GM12878 (cell line): ENCODE results near the gene EAF2. TPM values are rescaled to one million over a fixed set of nuclear protein-coding genes. Genes with fewer than 3 reads are reported as not detected.

Experiments used
- ATAC-seq: fragments of 200-7000 bp; cut with Tn5 transposase; 3 replicates; pipeline ENCODE4 v1.9.1; 2020; ENCODE audit warnings: mild to moderate bottlenecking, moderate library complexity
- BruUV-seq: library from RNA; stranded (reverse); fragments of 400-500 nt; replicated peaks from 2 replicates; lab custom pipeline; 2021; lab: Mats Ljungman, UMichigan
- CTCF ChIA-PET: fragments of 300-600 bp; sonication (Branson Sonifier 250); formaldehyde crosslinking; extraction: SDS; loops from one replicate; lab custom pipeline; 2021; ENCODE audit warnings: inconsistent platforms; lab: Yijun Ruan, JAX
- POLR2A ChIA-PET: fragments of 350-600 bp; formaldehyde crosslinking; extraction: SDS; loops from one replicate; lab custom pipeline; 2021; ENCODE audit warnings: inconsistent platforms; lab: Charles Lee
- RAD21 ChIA-PET: fragments of 300-600 bp; sonication (Branson Sonifier 250); formaldehyde crosslinking; loops from one replicate; lab custom pipeline; 2023; ENCODE audit warnings: antibody characterized with exemption; ENCODE audit not compliant: unreplicated experiment; lab: Charles Lee
- SMC1A ChIA-PET: fragments of 300-600 bp; sonication (Branson Sonifier 250); formaldehyde crosslinking; loops from one replicate; lab custom pipeline; 2023; ENCODE audit not compliant: unreplicated experiment, uncharacterized antibody; lab: Charles Lee
- DNase-seq: peaks from one replicate; pipeline ENCODE4 v3.0.0-alpha.2; 2011; ENCODE audit warnings: low read depth, low spot score
- FAIRE-seq: peaks from 3 replicates; lab custom pipeline; 2011; peaks lifted over from hg19 to GRCh38; lab: Jason Lieb, UNC
- H2AFZ ChIP-seq: 2 replicates; pipeline ENCODE4 v1.6.0; 2011; ENCODE audit warnings: low read depth, low read length, control low read depth; ENCODE audit not compliant: control insufficient read depth
- H3K27ac ChIP-seq: 2 replicates; pipeline ENCODE4 v1.5.1; 2011; ENCODE audit warnings: control low read depth; ENCODE audit not compliant: control insufficient read depth, insufficient read depth
- H3K27me3 ChIP-seq, 2 experiments: replicated peaks in 1 of 2; 2 replicates each; pipeline versions ENCODE4 v1.6.0 to v1.6.1; 2011; ENCODE audit warnings: low read length in 1 of 2; ENCODE audit not compliant: control insufficient read depth in 2 of 2, insufficient read depth in 2 of 2
- H3K36me3 ChIP-seq, 2 experiments: 2 replicates each; pipeline ENCODE4 v1.5.1; 2011; ENCODE audit warnings: low read length in 1 of 2; ENCODE audit not compliant: control insufficient read depth in 2 of 2, insufficient read depth in 2 of 2
- H3K4me1 ChIP-seq: 2 replicates; pipeline ENCODE4 v1.6.1; 2011; ENCODE audit warnings: mild to moderate bottlenecking, low read length, moderate library complexity, mixed read lengths; ENCODE audit not compliant: control insufficient read depth, insufficient read depth
- H3K4me2 ChIP-seq: 2 replicates; pipeline ENCODE4 v1.6.0; 2011; ENCODE audit warnings: control low read depth; ENCODE audit not compliant: control insufficient read depth, insufficient read depth
- H3K4me3 ChIP-seq: fragments of 200-600 bp; sonication (generic); 2 replicates; pipeline ENCODE4 v1.5.1; 2016
- H3K79me2 ChIP-seq: 2 replicates; pipeline ENCODE4 v1.6.0; 2011; ENCODE audit warnings: low read length; ENCODE audit not compliant: control insufficient read depth, insufficient read depth
- H3K9ac ChIP-seq: 2 replicates; pipeline ENCODE4 v1.8.0; 2011; ENCODE audit warnings: low read length, control low read depth, mixed read lengths; ENCODE audit not compliant: control insufficient read depth, insufficient read depth
- H3K9me3 ChIP-seq: replicated peaks from 3 replicates; pipeline ENCODE4 v1.5.1; 2011; ENCODE audit warnings: mild to moderate bottlenecking, low read length; ENCODE audit not compliant: control insufficient read depth, insufficient read depth
- H4K20me1 ChIP-seq: 2 replicates; pipeline ENCODE4 v1.6.0; 2011; ENCODE audit not compliant: control insufficient read depth, insufficient read depth
- CBFB ChIP-seq: IDR thresholded peaks from 2 replicates; pipeline ENCODE4 v1.6.1; 2016; ENCODE audit warnings: antibody characterized with exemption, low read depth
- LARP7 ChIP-seq: fragments of 450-650 bp; IDR thresholded peaks from 2 replicates; pipeline ENCODE4 v1.6.1; 2017; ENCODE audit warnings: mild to moderate bottlenecking
- MEF2A ChIP-seq: IDR thresholded peaks from 2 replicates; pipeline ENCODE4 v1.6.1; 2011; ENCODE audit warnings: low read depth, mild to moderate bottlenecking, low read length, moderate library complexity; ENCODE audit not compliant: insufficient read depth
- TARDBP ChIP-seq: IDR thresholded peaks from 2 replicates; pipeline ENCODE4 v1.6.1; 2016; ENCODE audit warnings: borderline replicate concordance
- ZBED1 ChIP-seq: IDR thresholded peaks from 2 replicates; pipeline ENCODE4 v1.6.1; 2016; ENCODE audit warnings: borderline replicate concordance
- in situ Hi-C: fragments of 300-500 bp; cut with MboI; formaldehyde crosslinking; loops from 9 replicates; pipeline ENCODE4 v1.14.3; 2018; ENCODE audit warnings: mixed read lengths
- intact Hi-C: fragments of 100-400 bp; cut with micrococcal nuclease; formaldehyde crosslinking; loops from one replicate; pipeline ENCODE4 v1.14.2; 2022; ENCODE audit not compliant: unreplicated experiment
- polyA plus RNA-seq, 11 experiments: library from polyadenylated mRNA; depleted of rRNA in 4 of 11; unstranded in 6 of 11; stranded (reverse) in 5 of 11; fragments of >200 nt; fragmentation: Nextera tagmentation in 4 of 11; fragmentation: Illumina TruSeq in 1 of 11; extraction: Ambion mirVana in 4 of 11; extraction: Trizol in 1 of 11; gene quantifications; 1 replicate in 1 of 11; 2 replicates in 10 of 11; pipeline versions ENCODE4 v1.2.1 to v1.2.3, GENCODE V29; 2011 to 2016; ENCODE audit warnings: inconsistent platforms in 2 of 11, missing spikeins in 2 of 11, low read depth in 1 of 11
- total RNA-seq, 4 experiments: library from RNA; depleted of rRNA in 3 of 4; stranded (reverse); fragments of >200 nt in 3 of 4; fragmentation: Illumina TruSeq in 1 of 4; extraction: Trizol in 1 of 4; gene quantifications; 2 replicates each; pipeline versions ENCODE4 v1.2.1 to v1.2.3, GENCODE V29; 2013 to 2021
- TF ChIP-seq, protein P1 (sequence below): IDR thresholded peaks from 2 replicates; pipeline ENCODE4 v1.6.1; 2012; ENCODE audit warnings: improper control_type of control experiment, low read depth, low read length; ENCODE audit not compliant: insufficient replicate concordance

EAF2 gene
- total and polyA plus RNA-seq, 10 of the 15 experiments (the other 5 are each of a cell fraction or from before 2014, with no cell fraction given), result 47.3 to 193 (median 72.2) TPM

DNA sequence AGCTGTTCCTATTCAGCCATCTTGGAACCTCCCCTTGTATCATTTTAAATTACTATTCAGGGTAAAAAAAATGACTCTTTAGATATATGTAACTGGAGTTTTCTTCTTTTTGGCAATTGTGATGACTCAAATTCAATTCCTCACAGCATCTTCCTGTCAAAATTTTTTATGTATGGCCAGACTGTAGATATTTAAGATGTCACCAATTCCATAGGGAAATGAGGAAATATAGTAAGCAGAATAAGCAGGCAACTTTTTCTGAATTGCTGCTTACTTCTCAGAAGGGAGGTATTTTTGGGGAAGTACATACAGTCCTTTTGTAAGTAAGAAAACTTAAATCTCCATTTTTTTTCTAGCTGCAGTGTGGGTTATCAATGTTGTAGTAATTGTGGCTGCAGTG, 28.8 kb downstream of the EAF2 start:
- DNase-seq, result no peak
- no peak for FAIRE-seq
- in situ Hi-C loops (no loop called here), intact Hi-C loops (no loop called here)
- no peaks in the 10 kb centered on the region for H3K79me2 ChIP-seq
- ChIA-PET POLR2A (interaction anchor here (1.4 kb wide), 1 partner anchor 33 kb away, joined by 4 read pairs; no protein-coding TSS in a partner anchor), CTCF (interaction anchor here (0.6 kb wide), 1 partner anchor 250 kb away, joined by 3 read pairs; no protein-coding TSS in a partner anchor), SMC1A (interaction anchor here (0.7 to 2.6 kb wide), 5 partner anchors 11 to 395 kb away, joined by 3 to 11 read pairs (median 3); no protein-coding TSS in a partner anchor)
- no peak overlapping the region for H3K4me2 ChIP-seq
- no peak overlapping the region for H3K9ac ChIP-seq
- H3K27ac ChIP-seq, result no peak overlapping the region
- H3K4me1 ChIP-seq, result no peaks in the 10 kb centered on the region
- peaks cover 10 to 16% of the 10 kb centered on the region in 2 experiments for H3K36me3 ChIP-seq
- H3K27me3 ChIP-seq, result no peaks in the 10 kb centered on the region
- H2AFZ ChIP-seq, result no peak overlapping the region
- no peak for ATAC-seq
- H3K9me3 ChIP-seq, result no peaks in the 10 kb centered on the region; the same call in 2 of the 3 replicates
- H3K4me3 ChIP-seq, result no peak overlapping the region
- BruUV-seq, result no TSS peak
- TF ChIP-seq, protein P1, sequence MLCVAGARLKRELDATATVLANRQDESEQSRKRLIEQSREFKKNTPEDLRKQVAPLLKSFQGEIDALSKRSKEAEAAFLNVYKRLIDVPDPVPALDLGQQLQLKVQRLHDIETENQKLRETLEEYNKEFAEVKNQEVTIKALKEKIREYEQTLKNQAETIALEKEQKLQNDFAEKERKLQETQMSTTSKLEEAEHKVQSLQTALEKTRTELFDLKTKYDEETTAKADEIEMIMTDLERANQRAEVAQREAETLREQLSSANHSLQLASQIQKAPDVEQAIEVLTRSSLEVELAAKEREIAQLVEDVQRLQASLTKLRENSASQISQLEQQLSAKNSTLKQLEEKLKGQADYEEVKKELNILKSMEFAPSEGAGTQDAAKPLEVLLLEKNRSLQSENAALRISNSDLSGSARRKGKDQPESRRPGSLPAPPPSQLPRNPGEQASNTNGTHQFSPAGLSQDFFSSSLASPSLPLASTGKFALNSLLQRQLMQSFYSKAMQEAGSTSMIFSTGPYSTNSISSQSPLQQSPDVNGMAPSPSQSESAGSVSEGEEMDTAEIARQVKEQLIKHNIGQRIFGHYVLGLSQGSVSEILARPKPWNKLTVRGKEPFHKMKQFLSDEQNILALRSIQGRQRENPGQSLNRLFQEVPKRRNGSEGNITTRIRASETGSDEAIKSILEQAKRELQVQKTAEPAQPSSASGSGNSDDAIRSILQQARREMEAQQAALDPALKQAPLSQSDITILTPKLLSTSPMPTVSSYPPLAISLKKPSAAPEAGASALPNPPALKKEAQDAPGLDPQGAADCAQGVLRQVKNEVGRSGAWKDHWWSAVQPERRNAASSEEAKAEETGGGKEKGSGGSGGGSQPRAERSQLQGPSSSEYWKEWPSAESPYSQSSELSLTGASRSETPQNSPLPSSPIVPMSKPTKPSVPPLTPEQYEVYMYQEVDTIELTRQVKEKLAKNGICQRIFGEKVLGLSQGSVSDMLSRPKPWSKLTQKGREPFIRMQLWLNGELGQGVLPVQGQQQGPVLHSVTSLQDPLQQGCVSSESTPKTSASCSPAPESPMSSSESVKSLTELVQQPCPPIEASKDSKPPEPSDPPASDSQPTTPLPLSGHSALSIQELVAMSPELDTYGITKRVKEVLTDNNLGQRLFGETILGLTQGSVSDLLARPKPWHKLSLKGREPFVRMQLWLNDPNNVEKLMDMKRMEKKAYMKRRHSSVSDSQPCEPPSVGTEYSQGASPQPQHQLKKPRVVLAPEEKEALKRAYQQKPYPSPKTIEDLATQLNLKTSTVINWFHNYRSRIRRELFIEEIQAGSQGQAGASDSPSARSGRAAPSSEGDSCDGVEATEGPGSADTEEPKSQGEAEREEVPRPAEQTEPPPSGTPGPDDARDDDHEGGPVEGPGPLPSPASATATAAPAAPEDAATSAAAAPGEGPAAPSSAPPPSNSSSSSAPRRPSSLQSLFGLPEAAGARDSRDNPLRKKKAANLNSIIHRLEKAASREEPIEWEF, result no peak
- no peak for TF ChIP-seq LARP7
- TF ChIP-seq MEF2A, result no peak
- no peak for TF ChIP-seq TARDBP
- no peak for TF ChIP-seq ZBED1
- no peak for TF ChIP-seq CBFB
- TF ChIP-seq, all 136 proteins: peak for 0
- no peaks in the 10 kb centered on the region for H4K20me1 ChIP-seq
- RAD21 ChIA-PET, result interaction anchor here (1.1 kb wide), 1 partner anchor 315 kb away, joined by 3 read pairs; no protein-coding TSS in a partner anchor
